Activated naive CD8-positive, alpha-beta T cell treated with anti-CD3 and anti-CD28 coated beads, Interleukin-2, amount 50 U/mL, for 16 hours (primary cell): Measurements from ENCODE around the gene ANK2.

Source experiments
- DNase-seq: peaks from one replicate; pipeline ENCODE4 v3.0.0-alpha.2; 2020; ENCODE audit warnings: low read depth, low spot score

ANK2 gene

DNA sequence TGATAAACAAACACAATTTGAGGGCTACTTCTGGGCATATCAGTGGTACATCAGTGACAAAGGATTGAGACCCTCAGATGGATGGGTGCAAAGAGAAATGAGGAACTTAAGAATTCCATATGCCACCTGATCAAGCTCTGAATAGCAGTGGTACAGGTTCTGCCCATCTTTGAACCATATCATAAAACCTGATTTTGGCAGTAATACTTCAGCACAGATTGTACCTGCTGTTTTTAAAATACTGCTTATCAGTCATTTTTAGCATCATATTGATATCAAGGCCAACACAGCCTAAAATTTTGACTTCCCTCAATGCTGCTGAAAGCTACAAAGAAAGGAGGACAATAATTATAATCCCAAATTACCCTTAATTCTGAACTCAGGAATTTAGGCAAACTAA, 41.5 kb downstream of the ANK2 start:
- no peak for DNase-seq

- DNase-seq, result no peak
Measured at GRCh38 chr4:113094331-113094730, 44.9 kb downstream of the ANK2 start.

GRCh38 chr4:113094802-113095201, 45.3 kb downstream of the ANK2 start:
- DNase-seq, result no peak

DNA sequence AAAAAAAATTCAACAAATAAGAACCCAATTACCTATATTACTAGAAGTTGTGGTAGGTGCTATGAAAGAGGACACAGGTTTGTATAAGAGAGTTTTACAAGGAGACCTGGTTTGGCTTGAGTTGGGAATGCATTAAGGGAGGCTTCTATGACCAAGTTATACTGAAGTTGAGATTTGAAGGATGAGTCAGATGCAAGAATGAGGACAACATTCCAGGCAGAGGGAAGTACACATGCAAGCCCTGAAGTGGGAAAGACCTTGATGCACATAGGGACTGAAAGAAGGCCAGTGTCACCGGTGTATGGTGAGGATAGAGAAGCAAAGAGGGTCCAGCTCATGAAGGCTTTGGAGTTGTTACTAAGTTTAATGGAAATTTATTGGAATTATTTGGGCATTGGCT, 52.2 kb downstream of the ANK2 start:
- no peak for DNase-seq

- DNase-seq, result no peak
Measured at GRCh38 chr4:113103556-113103955, 54.1 kb downstream of the ANK2 start.

- no peak for DNase-seq
Measured at GRCh38 chr4:113106108-113106507, 56.7 kb downstream of the ANK2 start.

DNA sequence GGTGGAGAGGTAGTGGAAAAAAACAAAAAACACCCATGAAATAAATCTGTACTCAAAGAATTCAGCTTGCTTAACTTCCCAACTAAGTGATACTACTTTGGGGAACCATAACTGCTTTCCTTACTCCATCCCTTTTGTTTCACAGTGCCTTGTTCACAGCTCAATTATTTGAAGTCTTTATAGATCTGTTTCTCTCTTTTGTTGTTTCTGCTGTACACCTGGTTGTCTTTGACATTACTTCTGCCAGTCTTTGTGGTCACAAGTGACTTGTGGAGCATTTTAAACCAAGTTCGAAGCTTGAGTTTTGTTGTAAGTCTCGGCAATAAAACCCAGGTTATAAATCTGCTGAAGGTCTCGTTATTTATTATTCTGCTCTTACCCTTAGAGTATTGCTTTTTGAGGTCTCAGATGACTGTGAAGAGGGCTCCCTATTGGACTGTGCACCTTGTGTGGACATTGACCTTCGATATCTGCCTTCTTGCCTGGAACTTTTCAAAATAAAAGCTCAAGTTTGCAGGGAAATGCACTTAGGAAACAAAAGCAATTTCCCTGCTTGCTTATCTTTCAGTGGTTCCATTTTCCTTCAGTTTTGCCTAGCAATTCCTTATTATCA, 59.8 kb downstream of the ANK2 start:
- DNase-seq, result no peak

- DNase-seq, result no peak
Measured at GRCh38 chr4:113112338-113112978, 63.0 kb downstream of the ANK2 start.

DNA sequence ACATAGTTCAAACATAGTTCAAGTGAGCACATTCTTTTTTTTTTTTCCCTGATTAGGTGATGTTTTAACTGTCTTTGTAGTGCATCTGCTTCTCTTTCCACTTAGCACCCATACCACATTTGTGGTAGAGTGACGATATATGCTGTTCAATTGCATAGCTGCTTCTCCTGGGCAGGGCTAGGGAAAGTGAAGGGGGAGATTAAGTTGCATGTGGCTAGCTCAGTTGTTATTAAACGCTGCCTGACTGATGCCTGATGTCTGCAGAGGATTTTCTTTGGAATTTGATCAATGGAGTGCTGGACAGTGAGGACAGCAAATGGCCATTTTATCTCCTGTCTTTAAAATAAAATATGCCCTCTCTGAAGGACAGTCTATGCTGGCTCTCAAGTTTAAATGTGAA, 63.7 kb downstream of the ANK2 start:
- DNase-seq, result no peak

DNA sequence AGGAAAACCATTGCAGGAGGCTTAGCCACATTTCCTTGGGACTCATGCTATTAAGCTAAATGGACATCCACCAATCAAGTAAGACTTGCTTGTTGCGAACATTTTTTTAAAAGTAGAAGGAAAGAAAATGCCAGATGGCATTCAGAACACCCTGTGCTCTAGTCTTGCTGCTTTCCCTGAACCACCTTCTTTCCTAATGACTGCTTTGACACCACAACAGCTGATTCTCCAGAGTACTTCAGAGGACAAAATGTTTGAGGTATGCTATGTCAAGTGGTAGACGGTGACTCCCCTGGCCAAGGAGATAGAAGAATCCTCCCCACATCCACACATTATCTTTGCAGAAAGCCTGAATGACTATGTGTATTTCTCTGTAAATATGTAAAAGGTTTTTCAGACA, 65.4 kb downstream of the ANK2 start:
- DNase-seq, result no peak

DNA sequence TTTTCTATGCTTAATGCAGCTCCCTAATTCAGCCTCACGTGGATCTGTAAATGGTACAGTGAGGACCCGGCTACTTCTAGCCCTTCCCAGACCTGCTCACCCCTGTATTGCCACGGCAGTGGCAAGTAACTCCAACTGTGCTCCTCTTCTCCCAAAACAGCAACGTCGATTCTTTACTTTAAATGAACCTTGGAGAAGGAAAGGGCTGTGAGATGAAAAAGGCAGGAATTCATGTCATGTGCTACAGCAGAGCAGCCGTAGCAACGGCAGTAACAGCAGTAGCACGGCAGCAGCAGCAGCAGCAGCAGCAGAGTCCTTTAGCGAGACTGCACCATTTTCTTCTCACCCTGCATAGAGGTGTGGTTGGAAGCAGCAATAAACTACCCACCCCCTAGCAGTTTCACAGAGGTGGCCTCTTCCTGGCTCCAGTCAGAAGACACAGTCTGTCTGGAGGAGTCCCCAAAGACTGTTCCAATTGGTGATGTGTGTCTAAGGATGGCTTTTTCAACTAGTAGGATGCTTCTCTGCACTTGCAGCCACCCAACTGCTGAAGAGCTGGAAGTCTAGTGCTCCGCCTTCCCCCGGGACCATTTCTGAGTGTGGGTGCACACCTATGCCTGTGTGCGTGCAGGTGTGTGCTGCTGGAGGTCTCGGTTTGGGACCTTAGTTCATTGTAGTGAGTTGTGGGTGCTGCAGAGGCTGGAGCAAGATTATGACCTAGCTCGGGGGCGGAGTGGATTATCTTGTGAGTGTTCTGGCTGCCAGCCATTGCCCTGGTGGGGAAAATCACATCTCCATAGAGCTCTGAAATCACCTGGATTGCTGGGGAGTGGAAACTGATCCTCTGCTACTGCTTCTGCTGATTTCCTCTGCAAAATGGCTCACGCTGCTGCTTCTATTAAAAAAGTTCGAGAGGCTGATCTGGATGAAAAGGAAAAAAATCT, 67.2 kb downstream of the ANK2 start:
- DNase-seq, result no peak

DNA sequence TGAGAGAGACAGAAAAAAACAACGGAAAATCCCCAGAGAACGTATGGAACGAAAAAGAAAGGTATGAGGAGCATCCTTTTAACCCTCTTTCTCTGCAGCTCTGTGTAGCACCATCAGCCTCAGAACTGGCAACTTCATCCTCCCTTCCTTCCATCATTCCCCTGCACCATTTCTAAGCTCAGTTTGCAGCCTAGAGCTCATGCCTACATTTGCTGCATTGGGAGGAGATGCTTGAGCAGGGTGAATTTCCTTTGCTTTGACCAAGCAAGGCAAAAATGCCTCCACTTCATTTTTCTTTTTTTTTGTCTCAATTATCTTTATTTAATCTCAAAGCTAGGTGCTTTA, 67.9 kb downstream of the ANK2 start:
- no peak for DNase-seq

DNA sequence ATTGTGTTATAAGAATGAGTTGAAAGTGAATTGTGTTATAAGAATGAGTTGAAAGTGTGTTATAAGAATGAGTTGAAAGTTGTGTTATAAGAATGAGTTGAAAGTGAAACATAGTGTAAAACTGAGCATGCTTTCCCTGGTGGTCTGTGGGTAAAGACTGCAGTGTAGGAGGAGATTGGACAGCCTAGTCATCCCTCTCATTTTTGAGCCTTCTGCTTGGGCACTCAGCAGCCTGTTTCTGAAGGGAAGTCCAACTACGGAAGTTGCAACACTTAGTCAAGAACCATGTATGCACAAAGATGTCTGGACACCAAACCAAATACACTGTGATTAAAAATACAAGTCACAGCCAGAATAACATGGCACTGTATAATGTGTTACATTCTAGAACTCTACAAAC, 72.6 kb downstream of the ANK2 start:
- DNase-seq, result no peak

DNA sequence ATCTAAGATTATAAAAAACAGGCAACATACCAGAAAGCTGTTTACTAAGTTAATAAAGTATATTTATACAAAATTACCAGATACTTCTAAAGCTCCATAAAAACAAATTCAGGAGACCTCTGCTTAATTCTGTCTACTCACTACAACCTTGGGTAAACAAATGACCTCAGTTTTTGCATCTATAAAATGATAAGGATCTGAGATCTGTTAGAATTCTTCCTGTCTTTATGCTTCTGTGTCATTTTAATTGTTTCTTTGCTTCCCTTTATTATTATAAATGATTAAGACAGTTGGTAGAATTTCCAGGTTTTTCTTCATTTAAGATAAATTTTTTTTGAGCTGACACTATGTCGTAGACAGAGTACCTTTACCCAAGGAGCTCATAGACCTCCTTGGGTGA, 76.0 kb downstream of the ANK2 start:
- no peak for DNase-seq

DNA sequence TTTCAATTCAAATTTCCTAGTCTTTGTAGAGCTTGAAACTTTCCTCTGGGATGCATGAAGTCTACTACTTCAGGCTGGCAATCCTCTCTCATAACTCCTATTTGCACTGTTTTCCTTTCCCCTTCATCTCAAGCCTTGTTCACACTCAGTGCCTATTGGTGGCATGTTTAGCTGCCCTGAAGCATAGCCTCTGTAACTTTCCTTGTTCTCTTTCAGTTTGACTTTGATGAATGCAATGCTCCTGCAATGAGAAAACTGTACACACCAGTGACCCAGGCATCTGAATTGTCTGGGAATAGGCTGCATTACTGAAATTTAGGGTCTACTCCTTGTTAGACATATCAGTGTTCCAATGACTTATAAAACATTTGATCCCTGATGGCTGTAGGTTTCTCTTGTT, 81.7 kb downstream of the ANK2 start:
- DNase-seq, result no peak

DNA sequence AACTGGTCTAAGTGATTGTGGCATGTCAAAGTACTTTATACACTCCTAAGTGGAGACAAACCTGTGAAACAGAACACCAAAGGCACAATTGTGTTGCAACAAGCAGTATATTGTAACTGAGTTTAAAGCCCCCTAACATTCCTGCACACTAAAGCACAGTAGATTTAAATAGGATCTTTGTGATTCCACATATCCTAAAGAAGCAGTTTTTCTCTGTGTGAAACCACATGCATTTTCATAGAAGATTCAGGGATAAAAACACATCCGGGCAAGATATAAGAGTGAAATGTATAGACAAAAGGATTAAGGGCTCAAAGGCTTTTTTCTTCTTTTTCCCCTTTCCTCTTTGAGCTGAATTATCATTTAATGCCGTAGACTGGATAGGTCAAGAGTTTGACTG, 82.2 kb downstream of the ANK2 start:
- DNase-seq, result no peak

DNA sequence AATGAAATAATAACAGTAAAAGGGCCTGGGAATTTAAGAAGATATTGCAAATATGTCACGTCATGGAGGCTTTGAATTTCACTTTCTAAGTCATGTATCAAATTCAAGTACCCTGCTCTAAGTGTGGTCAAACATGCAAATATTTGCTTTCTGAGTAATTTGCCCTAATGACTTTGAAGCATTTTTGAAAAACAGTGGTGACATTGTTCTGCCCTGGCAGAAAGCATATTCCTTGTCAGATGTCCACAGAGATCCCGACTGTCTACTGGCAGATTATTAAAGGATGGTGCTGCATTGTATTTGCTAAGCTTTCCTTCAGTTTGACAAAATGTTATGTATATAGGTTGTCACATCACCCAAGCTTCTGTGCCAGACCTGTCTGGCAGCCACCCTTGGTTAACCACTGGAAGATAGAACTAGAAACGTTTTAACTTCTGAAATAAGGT, 92.5 kb downstream of the ANK2 start:
- DNase-seq, result no peak

GRCh38 chr4:113142351-113142750, 92.9 kb downstream of the ANK2 start:
- no peak for DNase-seq

DNA sequence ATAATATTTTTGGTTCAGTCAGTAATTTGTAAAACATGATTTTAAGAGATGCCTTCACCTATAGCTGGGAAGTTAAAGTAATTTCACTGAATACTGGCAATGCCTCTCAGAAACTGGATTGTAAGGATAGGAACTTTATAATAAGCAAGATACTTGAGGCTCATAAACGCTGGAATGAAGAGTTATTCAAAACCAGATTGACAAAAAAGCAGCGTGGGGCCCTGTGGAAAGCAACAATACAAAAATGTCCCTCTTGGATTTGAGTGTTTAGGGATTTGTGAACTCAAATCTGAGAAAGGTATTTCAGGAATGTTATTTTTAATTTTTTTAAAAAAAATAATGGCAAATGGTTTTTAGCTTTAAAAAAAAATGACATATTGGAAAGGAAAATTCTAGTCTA, 94.6 kb downstream of the ANK2 start:
- no peak for DNase-seq

GRCh38 chr4:113145147-113145518, 95.7 kb downstream of the ANK2 start:
- no peak for DNase-seq

DNA sequence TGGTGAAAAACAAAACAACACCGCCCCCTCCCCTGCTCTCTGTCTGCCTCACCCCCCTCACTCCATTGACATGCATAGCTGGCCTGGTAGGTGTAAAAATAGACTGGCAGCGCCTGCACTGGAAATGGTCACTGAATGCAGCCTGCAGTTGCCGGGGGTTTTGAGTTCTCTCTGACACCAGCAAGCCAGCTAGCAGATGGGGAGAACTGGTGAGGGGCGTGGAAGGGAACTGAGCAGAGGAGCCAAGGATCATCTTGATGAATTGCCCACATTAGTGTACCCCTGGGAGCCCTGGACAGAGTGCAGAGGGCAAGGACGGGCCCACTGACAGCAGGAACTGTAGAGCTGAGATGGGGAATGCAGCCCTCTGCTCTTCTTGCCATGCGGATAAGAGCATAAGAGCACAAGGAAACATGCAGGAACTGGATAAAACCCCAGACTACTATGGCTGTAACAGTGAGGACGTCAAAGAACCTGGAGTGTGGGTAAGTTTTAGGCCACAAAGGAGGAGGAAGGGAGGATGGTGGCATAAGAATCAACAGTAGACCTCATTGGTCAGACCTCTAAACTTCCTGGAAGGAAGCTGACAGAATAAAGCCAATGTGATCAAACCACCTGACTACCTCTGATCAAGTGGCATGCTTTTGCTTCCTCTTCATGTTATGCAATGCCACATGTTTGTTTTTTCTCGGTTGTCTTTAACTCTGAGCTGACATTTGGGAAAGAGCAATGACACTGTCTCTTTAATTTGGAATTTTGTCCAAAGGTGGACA, 96.3 kb downstream of the ANK2 start:
- no peak for DNase-seq

GRCh38 chr4:113146876-113147358, 97.5 kb downstream of the ANK2 start:
- DNase-seq, result no peak
